OCI-LY7 (cell line): ENCODE measurements around the gene ICA1.

Source experiments
- EZH2phosphoT487 ChIP-seq: fragments of 200-600 bp; sonication (generic); IDR thresholded peaks from 2 replicates; pipeline ENCODE4 v1.6.1; 2018; ENCODE audit warnings: low read depth, borderline replicate concordance, mild to moderate bottlenecking, mixed run types, antibody characterized with exemption, low read length, moderate library complexity, mixed read lengths
- TF ChIP-seq, protein P1 (sequence below): fragments of 200-600 bp; sonication (generic); conservative IDR thresholded peaks from 2 replicates; pipeline ENCODE4 v1.5.1; 2014; ENCODE audit warnings: mild to moderate bottlenecking, antibody characterized with exemption, low read length, moderate library complexity, mixed read lengths

DNA sequence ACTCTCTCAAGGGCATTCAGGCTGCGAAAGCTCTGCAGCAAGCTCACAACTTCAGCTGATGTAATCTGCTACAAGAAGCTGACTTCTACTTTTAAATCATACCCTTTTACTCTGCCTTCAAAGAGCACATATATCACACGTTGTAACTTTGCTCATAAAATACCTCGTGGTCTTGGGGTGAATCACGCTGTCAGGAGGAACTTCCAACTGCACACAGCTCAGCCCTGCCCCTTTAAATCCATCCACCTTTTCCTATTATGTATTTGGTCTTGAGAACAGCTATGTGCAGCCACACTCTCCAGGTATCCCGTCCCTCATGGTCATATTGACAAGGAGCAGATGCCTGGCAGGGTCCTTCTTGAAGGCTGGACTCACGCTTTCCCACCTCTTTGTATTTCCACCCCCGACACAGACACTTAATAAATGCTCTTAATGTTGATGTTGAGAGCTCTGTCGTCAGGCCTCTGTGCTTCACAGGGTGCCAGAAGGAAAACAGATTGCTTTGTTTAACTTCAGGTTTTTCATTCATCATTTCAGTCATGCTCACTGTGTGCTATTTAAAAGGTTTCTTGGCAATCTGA is 47.6 kb downstream of the ICA1 start:
- TF ChIP-seq, protein P1, sequence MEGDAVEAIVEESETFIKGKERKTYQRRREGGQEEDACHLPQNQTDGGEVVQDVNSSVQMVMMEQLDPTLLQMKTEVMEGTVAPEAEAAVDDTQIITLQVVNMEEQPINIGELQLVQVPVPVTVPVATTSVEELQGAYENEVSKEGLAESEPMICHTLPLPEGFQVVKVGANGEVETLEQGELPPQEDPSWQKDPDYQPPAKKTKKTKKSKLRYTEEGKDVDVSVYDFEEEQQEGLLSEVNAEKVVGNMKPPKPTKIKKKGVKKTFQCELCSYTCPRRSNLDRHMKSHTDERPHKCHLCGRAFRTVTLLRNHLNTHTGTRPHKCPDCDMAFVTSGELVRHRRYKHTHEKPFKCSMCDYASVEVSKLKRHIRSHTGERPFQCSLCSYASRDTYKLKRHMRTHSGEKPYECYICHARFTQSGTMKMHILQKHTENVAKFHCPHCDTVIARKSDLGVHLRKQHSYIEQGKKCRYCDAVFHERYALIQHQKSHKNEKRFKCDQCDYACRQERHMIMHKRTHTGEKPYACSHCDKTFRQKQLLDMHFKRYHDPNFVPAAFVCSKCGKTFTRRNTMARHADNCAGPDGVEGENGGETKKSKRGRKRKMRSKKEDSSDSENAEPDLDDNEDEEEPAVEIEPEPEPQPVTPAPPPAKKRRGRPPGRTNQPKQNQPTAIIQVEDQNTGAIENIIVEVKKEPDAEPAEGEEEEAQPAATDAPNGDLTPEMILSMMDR = no peak
- TF ChIP-seq EZH2phosphoT487 = no peak
